Mucosa of rectum (tissue), 2 donors: Measurements from ENCODE around the gene BTBD3.

Experiments
- H3K27ac ChIP-seq, 2 donors: one replicate each; pipeline ENCODE4 v1.7.0; 2013; ENCODE audit warnings: inconsistent platforms in 2 of 2, low read depth in 2 of 2, low read length in 2 of 2
- H3K27me3 ChIP-seq, 2 donors: one replicate each; pipeline ENCODE4 v1.7.0; 2013; ENCODE audit warnings: low read length in 2 of 2; ENCODE audit not compliant: control insufficient read depth in 2 of 2, insufficient read depth in 2 of 2
- H3K36me3 ChIP-seq, 2 donors: one replicate each; pipeline ENCODE4 v1.7.0; 2013; ENCODE audit warnings: low read length in 2 of 2; ENCODE audit not compliant: control insufficient read depth in 2 of 2, insufficient read depth in 2 of 2
- H3K4me1 ChIP-seq, 2 donors: one replicate each; pipeline ENCODE4 v1.7.0; 2013; ENCODE audit warnings: low read length in 2 of 2, mild to moderate bottlenecking in 1 of 2; ENCODE audit not compliant: control insufficient read depth in 2 of 2, insufficient read depth in 2 of 2
- H3K4me3 ChIP-seq, 2 donors: one replicate each; pipeline ENCODE4 v1.7.0; 2013; ENCODE audit warnings: low read length in 2 of 2
- H3K9ac ChIP-seq, 2 donors: one replicate each; pipeline ENCODE4 v1.7.0; 2013; ENCODE audit warnings: low read length in 2 of 2, low read depth in 1 of 2, mild to moderate bottlenecking in 1 of 2
- H3K9me3 ChIP-seq, 2 donors: one replicate each; pipeline ENCODE4 v1.7.0; 2013; ENCODE audit warnings: low read length in 2 of 2; ENCODE audit not compliant: control insufficient read depth in 2 of 2
- donor health status: healthy.
- donor health status: Normal muscosa, but diverticular disease.

BTBD3 gene

GRCh38 chr20:11935212-11936154 lies 17.8 kb downstream of the BTBD3 start:
- Histone ChIP-seq H3K4me3 (no peak overlapping the region), H3K9ac (no peak overlapping the region), H3K4me1 (peaks cover 0 to 3% of the 10 kb centered on the region in 2 donors), H3K27ac (no peak overlapping the region), H3K9me3 (no peaks in the 10 kb centered on the region), H3K27me3 (no peaks in the 10 kb centered on the region), H3K36me3 (no peaks in the 10 kb centered on the region)

DNA sequence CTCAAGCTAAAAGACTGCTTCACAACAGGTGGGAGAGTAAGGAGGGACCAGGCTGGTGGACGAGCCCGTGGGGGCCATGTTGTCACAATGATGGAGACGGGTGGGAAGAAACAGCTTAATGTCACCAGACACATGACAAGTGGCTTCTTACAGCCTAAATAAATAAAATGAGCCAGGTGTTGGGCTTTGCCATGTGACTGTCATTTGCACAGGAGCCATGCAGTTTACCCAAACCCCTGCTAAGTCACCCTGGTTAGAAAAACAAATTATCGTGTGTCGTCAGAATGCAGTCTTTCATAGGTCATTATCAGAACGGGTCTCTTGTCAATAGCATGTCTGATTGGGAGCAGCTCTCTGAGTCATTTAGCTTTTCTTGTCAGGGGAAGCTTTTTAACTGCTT lies 18.5 kb downstream of the BTBD3 start:
- no peak overlapping the region for H3K9ac ChIP-seq
- H3K27me3 ChIP-seq = no peaks in the 10 kb centered on the region
- no peaks in the 10 kb centered on the region for H3K36me3 ChIP-seq
- no peak overlapping the region for H3K4me3 ChIP-seq
- H3K27ac ChIP-seq = no peak overlapping the region
- no peaks in the 10 kb centered on the region for H3K9me3 ChIP-seq
- H3K4me1 ChIP-seq = peaks cover 1 to 9% of the 10 kb centered on the region in 2 donors

- Histone ChIP-seq H3K36me3 (no peaks in the 10 kb centered on the region), H3K4me3 (no peak overlapping the region), H3K9ac (no peak overlapping the region), H3K9me3 (no peaks in the 10 kb centered on the region), H3K27ac (no peak overlapping the region), H3K27me3 (no peaks in the 10 kb centered on the region), H3K4me1 (peaks cover 10 to 17% of the 10 kb centered on the region in 2 donors)
Observed at GRCh38 chr20:11937230-11937629, 19.5 kb downstream of the BTBD3 start.

- peaks cover 10 to 21% of the 10 kb centered on the region in 2 donors for H3K4me1 ChIP-seq
- H3K36me3 ChIP-seq = no peaks in the 10 kb centered on the region
- H3K27ac ChIP-seq = peak overlapping the region; percentile 18 to 65
- peak overlapping the region in 1 of 2 donors; percentile 45 for H3K4me3 ChIP-seq
- H3K9me3 ChIP-seq = no peaks in the 10 kb centered on the region
- no peak overlapping the region for H3K9ac ChIP-seq
- H3K27me3 ChIP-seq = no peaks in the 10 kb centered on the region
Observed at GRCh38 chr20:11941593-11942246, 24.0 kb downstream of the BTBD3 start.

DNA sequence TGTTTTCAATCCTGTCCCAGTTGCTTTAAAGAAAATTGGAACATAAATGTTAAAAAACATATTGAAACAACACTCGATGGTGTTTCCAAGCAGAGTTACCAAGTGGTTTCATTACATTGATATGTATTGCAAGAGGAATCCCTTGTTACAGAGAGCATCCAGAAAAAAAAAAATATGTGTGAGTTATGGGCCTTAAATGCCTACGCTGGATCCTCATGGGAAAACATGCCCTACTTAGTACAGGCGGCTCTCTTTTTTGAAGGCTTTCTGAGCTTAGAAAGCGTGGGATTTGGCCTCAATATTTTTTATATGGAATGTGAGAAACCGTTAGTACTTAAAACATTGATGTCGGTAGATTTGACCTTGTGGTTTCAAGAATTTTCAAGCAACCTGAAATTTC lies 26.1 kb downstream of the BTBD3 start:
- peaks cover 14 to 21% of the 10 kb centered on the region in 2 donors for H3K4me1 ChIP-seq
- no peaks in the 10 kb centered on the region for H3K27me3 ChIP-seq
- H3K36me3 ChIP-seq = no peaks in the 10 kb centered on the region
- H3K4me3 ChIP-seq = no peak overlapping the region
- no peaks in the 10 kb centered on the region for H3K9me3 ChIP-seq
- H3K27ac ChIP-seq = no peak overlapping the region
- no peak overlapping the region for H3K9ac ChIP-seq

DNA sequence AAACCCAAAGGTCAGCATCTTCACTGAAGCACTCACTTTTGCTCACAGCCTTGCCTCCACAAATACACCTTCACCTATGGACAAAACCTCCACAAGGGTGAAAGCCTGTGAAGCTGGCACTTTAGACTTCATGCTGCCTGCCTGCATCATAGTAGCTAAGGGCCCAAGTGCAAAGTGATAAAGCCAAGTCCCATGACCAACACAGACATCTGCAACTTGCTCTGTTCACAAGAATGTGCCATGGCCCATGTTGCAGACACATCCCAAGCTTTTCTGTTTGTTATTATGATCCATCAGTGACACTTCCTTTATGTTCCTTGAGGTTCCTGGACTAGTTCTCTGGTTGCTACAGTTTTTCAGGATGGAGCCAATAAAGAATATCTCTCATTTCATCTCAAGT lies 31.1 kb downstream of the BTBD3 start:
- H3K4me3 ChIP-seq = no peak overlapping the region
- H3K27ac ChIP-seq = no peak overlapping the region
- H3K9me3 ChIP-seq = peaks cover 0 to 3% of the 10 kb centered on the region in 2 donors
- H3K27me3 ChIP-seq = no peaks in the 10 kb centered on the region
- H3K4me1 ChIP-seq = peaks cover 7 to 8% of the 10 kb centered on the region in 2 donors
- no peaks in the 10 kb centered on the region for H3K36me3 ChIP-seq
- H3K9ac ChIP-seq = no peak overlapping the region

GRCh38 chr20:11949711-11950110 lies 32.0 kb downstream of the BTBD3 start:
- no peaks in the 10 kb centered on the region for H3K27me3 ChIP-seq
- H3K36me3 ChIP-seq = no peaks in the 10 kb centered on the region
- H3K27ac ChIP-seq = peak overlapping the region; percentile 40 to 75
- peaks cover 7 to 8% of the 10 kb centered on the region in 2 donors for H3K4me1 ChIP-seq
- H3K9ac ChIP-seq = no peak overlapping the region
- no peak overlapping the region for H3K4me3 ChIP-seq
- H3K9me3 ChIP-seq = peaks cover 0 to 3% of the 10 kb centered on the region in 2 donors

- Histone ChIP-seq H3K27me3 (no peaks in the 10 kb centered on the region), H3K4me1 (peaks cover 7 to 8% of the 10 kb centered on the region in 2 donors), H3K4me3 (no peak overlapping the region), H3K9me3 (peaks cover 0 to 3% of the 10 kb centered on the region in 2 donors), H3K27ac (no peak overlapping the region), H3K9ac (no peak overlapping the region), H3K36me3 (no peaks in the 10 kb centered on the region)
Observed at GRCh38 chr20:11951696-11952095, 34.0 kb downstream of the BTBD3 start.

- H3K4me3 ChIP-seq = no peak overlapping the region
- H3K9ac ChIP-seq = no peak overlapping the region
- no peaks in the 10 kb centered on the region for H3K27me3 ChIP-seq
- H3K9me3 ChIP-seq = peaks cover 0 to 3% of the 10 kb centered on the region in 2 donors
- H3K36me3 ChIP-seq = no peaks in the 10 kb centered on the region
- no peak overlapping the region for H3K27ac ChIP-seq
- peaks cover 7 to 8% of the 10 kb centered on the region in 2 donors for H3K4me1 ChIP-seq
Observed at GRCh38 chr20:11952639-11953038, 34.9 kb downstream of the BTBD3 start.

DNA sequence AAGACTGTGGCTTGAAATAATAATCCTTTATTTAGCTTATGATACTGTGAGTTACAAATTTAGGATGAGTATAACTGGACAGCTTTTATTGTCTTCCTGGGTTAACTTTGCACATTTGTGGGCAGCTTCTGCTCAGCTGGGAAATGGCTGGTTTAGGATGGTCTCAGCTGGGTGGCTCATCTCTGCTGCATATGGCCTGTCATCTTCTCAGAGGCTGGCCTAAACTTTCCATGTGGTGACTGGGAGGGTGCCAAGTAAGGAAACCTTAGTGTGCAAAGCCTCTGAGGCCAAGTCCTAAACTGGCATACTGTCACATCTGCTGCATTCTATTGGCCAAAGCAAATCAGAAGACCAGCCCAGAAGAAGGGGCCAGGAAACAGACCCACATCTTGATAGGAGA lies 40.2 kb downstream of the BTBD3 start:
- Histone ChIP-seq H3K9ac (no peak overlapping the region), H3K27ac (no peak overlapping the region), H3K4me1 (no peaks in the 10 kb centered on the region), H3K4me3 (no peak overlapping the region), H3K9me3 (no peaks in the 10 kb centered on the region), H3K27me3 (no peaks in the 10 kb centered on the region), H3K36me3 (no peaks in the 10 kb centered on the region)
